ENCODE data around the gene UBE2M. TPM values are rescaled to one million over a fixed set of nuclear protein-coding genes. Genes with fewer than 3 reads are reported as not detected.

UBE2M gene
- total RNA-seq, 1 experiment from 2014 or later: 127 TPM

DNA sequence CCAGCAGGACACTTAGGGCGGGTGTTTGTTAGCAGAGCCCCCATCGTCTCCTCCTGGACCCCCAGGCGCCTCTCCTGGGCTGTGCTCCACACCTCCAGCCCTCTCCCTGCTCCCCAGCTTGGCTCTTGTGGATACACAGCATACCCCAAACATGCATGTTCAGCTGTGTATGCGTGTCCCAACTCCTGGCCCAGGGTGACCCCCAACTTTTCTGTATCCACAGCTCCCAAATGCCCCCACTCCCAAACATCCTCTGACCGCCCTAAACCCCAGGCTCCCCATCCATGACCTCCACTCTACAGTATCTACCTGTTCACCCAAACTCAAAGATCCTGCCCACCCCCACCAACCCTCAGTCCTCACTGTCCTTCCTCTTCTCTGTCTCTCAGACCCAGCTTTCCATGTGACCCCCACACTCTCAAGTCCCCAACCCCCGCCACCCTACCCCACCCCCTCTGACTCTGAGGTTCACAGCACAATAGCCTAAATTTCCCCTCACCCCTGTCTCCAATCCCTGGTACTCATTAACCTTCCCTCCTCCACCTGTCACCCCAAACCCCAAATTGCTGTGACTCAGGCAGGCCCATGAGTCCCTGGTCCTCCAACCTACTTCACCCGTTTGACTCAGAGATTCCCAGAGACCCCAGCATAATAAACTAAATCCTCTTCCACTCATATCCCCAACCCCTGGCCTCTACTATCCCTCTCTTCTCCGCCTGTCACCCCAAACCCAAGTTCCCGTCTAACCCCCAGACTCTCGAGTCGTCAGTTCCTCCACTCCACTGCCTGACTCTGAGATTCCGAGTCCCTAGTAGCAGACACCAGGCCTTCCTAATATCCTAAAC is 968 bp downstream of the UBE2M start:
- H3K23ac ChIP-seq (ENCODE audit: insufficient read length, low read depth, low read length): no peak overlapping the region
- H3K23me2 ChIP-seq (ENCODE audit: insufficient read length, low read depth, low read length, poor library complexity, severe bottlenecking): peaks cover 16% of the 10 kb centered on the region
- H3K27ac ChIP-seq (ENCODE audit: insufficient read length, low read depth, low read length): no peak overlapping the region
- no peak overlapping the region for H4K91ac ChIP-seq (ENCODE audit: insufficient read length, low read depth, low read length)
- H2BK120ac ChIP-seq (ENCODE audit: low read depth, low read length, poor library complexity, severe bottlenecking): no peak overlapping the region
- no peak overlapping the region for H2AK5ac ChIP-seq (ENCODE audit: insufficient read length, low read length)
- H3K9me3 ChIP-seq (ENCODE audit: control insufficient read depth, low read depth, low read length): no peaks in the 10 kb centered on the region
- no peak overlapping the region for H2BK20ac ChIP-seq (ENCODE audit: low read depth, low read length, poor library complexity, severe bottlenecking)
- no CpG with 5 or more reads among the region's 12 CpGs for WGBS (ENCODE audit: extremely low coverage, insufficient read length, low lambda C conversion rate)
- no peak overlapping the region for H3K56ac ChIP-seq (ENCODE audit: insufficient read length, low read depth, low read length)
- H2BK5ac ChIP-seq (ENCODE audit: insufficient read length, low read length): no peak overlapping the region
- no peak overlapping the region for H3T11ph ChIP-seq (ENCODE audit: low read length)
- TF ChIP-seq, protein P1, sequence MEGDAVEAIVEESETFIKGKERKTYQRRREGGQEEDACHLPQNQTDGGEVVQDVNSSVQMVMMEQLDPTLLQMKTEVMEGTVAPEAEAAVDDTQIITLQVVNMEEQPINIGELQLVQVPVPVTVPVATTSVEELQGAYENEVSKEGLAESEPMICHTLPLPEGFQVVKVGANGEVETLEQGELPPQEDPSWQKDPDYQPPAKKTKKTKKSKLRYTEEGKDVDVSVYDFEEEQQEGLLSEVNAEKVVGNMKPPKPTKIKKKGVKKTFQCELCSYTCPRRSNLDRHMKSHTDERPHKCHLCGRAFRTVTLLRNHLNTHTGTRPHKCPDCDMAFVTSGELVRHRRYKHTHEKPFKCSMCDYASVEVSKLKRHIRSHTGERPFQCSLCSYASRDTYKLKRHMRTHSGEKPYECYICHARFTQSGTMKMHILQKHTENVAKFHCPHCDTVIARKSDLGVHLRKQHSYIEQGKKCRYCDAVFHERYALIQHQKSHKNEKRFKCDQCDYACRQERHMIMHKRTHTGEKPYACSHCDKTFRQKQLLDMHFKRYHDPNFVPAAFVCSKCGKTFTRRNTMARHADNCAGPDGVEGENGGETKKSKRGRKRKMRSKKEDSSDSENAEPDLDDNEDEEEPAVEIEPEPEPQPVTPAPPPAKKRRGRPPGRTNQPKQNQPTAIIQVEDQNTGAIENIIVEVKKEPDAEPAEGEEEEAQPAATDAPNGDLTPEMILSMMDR (conservative IDR thresholded peaks at IDR 0.05): no peak
- peak overlapping the region; percentile 56 for H3K4me2 ChIP-seq (ENCODE audit: insufficient read depth, insufficient read length, low read length)
- no peak overlapping the region for H4K5ac ChIP-seq (ENCODE audit: insufficient read length, low read depth, low read length)
- H3K4me1 ChIP-seq (ENCODE audit: insufficient read depth, low read length): no peaks in the 10 kb centered on the region
- H4K20me1 ChIP-seq (ENCODE audit: control insufficient read depth, insufficient read depth, insufficient read length): no peaks in the 10 kb centered on the region
- no peak overlapping the region for H2BK15ac ChIP-seq (ENCODE audit: low read depth, low read length)
- H2AFZ ChIP-seq (ENCODE audit: low read length): no peak overlapping the region
- no peaks in the 10 kb centered on the region for H3K27me3 ChIP-seq (ENCODE audit: insufficient read depth, low read length)
- H4K8ac ChIP-seq (replicated peaks; ENCODE audit: insufficient read length, low read depth, low read length): no peak overlapping the region
- peak overlapping the region; percentile 96 to 99 for H3K4me3 Mint-ChIP-seq
- H3K18ac ChIP-seq (ENCODE audit: insufficient read length, low read depth, low read length): no peak overlapping the region
- peaks cover 8% of the 10 kb centered on the region; the same call in 1 of the 2 replicates for H3K79me2 ChIP-seq (ENCODE audit: insufficient read depth, low read length)
- H3K27ac Mint-ChIP-seq: peak overlapping the region; percentile 95 to 99 (median 97)
- H3K9ac ChIP-seq (ENCODE audit: extremely low read depth, insufficient read length, low read length): peak overlapping the region; percentile 68
- no peaks in the 10 kb centered on the region for H3K79me1 ChIP-seq (ENCODE audit: insufficient read depth, low read depth, low read length, poor library complexity, severe bottlenecking)
- no peak for DNase-seq
- peaks cover 1% of the 10 kb centered on the region; the same call in 1 of the 2 replicates for H3K27me3 Mint-ChIP-seq (ENCODE audit: low read depth)
- no peak overlapping the region for H3K4ac ChIP-seq (ENCODE audit: low read depth, low read length)
- no peak overlapping the region for H3K14ac ChIP-seq (ENCODE audit: insufficient read depth, low read length)
- no peak overlapping the region for H2BK12ac ChIP-seq (ENCODE audit: insufficient read length, low read depth, low read length)
- H3K4me1 Mint-ChIP-seq: peaks cover 26 to 45% of the 10 kb centered on the region in 2 experiments
- peaks cover 18 to 48% (median 33%) of the 10 kb centered on the region in 3 experiments; a peak in 6 of 7 replicates for H3K36me3 Mint-ChIP-seq (ENCODE audit: insufficient read depth in 1 of 3, low read depth in 3 of 3)
- no peaks in the 10 kb centered on the region; a peak in 2 of 5 replicates for H3K9me3 Mint-ChIP-seq

All from H9 (cell line).